ENCODE results near the gene TRIM7.
"Not testable (repeated sequence)": the region's sequence is repeated elsewhere in the genome, so short reads cannot be mapped to it uniquely, and the experiment has no call there.

TRIM7 gene

DNA sequence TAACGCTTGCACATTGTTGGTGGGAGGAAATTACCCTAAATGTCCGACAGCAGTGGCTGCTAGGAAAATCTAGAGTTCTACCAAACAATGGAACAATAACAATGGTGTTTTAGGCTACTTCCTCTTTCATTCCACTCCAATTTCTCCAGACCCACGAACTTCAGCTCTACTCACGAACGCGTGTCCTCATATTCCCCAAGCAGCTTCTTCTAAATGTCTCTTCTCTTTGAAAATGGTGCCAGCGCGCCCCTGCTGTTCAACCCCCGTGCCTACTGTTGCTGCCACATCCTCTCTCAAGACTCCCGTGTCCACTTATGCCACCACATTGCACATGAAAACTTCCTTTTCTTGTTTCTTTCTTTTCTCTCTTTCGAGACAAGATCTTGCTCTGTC lies 32.0 kb downstream of the TRIM7 start:
- no peak for DNase-seq (ENCODE audit: low read depth in 2 of 2)

DNA sequence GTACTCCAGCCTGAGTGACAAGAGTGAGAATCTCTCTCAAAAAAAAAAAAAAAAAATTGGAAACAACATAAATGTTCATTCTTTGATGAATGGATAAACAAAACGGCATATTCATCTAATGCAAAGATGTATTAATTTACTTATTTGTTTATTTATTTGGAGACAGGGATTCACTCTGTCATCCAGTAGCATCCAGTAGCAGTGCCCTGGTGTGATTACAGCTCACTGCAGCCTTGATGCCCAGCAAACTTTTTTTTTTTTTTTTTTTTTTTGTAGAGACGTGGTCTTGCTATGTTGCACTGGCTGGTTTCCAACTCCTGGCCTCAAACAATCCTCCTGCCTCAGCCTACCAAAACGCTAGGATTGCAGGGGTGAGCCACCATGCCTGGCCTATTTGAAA lies 33.2 kb downstream of the TRIM7 start:
- no peak for DNase-seq (ENCODE audit: low read depth in 2 of 2)

DNA sequence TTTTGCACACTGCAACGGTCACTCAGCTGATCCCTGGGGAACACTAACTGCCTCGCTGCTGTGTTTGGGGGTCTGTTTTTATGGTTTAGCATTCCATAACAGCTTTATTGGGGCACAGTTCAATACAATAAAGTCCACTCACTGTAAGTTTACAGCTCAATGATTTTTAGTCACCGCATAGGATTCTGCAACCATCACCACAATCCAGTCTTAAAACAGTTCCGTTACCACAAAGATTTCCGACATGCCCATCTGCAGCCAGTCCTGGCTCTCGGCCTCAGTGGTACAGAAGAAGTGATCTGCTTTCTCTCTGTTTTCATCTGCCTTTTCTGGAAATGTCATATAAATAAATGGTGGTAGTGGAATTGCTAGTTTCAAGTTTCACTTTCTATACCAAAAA lies 34.0 kb downstream of the TRIM7 start:
- no peak for DNase-seq (ENCODE audit: low read depth in 2 of 2)

DNA sequence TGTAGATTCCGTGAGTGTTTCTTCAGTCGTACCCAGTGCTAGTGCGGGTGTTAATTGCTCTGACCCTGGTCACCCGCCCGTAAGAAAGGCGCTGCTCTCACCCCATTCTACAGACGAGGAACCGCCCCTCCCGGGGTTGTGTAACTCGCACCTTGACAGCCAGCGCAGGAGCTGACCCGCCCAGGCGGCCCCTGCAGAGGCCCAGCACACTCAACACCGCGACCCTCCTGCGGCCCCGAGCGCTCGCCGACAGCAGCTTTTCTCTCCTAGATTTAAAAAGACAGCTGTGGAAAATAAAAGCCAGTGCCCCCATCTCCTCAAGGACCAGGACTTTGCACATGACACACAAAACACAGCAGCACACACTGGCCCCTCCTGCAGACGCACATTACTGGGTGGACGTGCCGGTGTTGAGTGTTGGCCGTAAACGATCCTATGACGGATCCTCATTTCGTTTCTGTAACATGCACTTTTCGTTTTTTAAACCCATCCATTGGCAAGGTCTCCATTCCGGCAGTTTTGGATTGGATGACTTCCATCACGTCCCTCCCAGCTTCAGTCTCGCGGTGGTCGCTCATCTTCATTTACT lies 34.7 kb downstream of the TRIM7 start:
- DNase-seq (ENCODE audit: low read depth in 2 of 2), result no peak

DNA sequence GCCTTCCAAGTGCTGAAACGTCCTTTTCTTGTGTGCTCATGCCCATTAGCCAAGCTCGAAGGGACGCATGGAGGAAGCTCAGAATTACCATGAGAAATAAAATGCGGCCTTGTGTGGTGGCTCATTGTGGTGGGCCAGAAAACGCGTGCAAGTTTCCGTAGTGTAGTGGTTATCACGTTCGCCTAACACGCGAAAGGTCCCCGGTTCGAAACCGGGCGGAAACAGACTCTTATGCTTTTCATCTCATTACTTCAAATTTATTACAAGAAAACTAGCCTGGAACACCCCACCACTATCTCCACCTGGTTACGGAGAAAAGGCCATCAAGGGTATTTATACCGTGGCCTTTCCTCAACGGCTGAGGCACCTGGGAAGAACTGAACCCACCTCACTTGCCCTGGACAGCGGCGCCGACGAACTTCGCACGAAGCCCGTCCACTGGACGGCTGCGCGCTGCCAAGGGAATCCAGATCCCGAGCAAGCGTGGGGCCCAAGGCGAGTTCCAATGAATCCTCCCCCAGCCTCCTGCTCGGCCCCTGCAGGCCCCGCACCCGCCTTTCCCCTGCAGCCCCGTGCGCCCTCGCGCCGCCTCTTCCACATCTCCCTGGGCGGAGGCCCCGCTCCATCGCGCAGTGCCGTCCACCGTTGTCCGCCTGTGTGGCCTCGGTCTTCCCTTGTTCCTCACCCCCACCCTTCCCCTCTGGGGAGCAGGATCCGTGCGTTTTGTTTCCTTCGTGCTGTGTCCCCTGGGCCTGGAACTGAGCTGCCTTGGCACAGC lies 35.3 kb downstream of the TRIM7 start:
- peak in 1 of 2 donors; percentile 55 for DNase-seq (ENCODE audit: low read depth in 2 of 2)

DNA sequence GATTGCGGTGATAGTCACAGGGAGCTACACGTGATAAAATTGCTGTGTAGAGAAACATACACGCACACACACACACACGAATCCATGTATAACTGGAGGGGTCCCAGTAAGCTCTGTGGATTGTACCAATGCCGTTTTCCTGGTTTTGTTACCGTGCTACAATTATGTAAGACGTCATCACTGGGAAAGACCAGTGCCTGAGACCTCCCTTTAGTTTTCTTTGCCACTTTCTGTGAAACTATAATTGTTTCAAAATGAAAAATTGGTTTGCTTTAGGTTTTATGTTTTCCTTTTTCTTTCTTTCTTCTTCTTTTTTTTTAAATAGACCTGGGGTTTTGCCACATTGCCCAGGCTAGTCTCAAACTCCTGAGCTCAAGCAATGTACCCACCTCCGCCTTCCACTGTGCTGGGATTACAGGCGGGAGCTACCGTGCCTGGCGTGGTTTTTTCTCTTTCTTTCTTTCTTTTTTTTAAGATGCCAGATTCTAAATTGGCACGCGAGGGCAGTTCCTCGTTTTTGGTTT lies 36.3 kb downstream of the TRIM7 start:
- DNase-seq (ENCODE audit: low read depth in 2 of 2), result no peak

DNA sequence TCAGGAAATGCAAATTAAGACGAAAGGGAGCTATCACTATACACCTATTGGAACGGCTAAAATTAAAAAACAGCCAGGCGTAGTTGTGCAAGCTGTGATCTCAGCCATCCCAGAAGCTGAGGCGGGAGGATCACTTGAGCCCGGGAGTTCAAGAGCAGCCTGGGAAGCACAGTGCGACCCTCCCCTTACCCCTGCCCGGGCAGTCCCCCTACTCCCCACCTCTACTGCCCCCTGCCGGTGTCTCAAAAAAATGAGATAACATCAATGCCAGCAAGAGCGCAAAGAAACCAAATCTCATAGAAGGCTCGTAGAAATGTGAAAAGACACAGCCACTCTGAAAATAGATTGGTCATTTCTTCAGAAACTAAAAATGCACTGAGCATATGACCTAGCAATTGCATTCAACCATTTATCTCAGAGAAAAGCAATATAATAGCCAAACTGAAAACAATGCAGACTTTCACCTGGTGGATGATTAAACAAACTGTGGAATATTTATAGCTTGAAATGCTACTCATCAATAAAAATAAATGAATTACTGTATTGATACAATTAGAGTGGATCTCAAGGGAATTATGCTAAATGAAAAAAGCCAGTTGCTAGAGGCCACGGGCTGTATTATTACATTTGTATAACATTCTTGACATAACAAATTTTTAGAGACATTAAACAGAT lies 37.0 kb downstream of the TRIM7 start:
- DNase-seq (ENCODE audit: low read depth in 2 of 2), result no peak

DNA sequence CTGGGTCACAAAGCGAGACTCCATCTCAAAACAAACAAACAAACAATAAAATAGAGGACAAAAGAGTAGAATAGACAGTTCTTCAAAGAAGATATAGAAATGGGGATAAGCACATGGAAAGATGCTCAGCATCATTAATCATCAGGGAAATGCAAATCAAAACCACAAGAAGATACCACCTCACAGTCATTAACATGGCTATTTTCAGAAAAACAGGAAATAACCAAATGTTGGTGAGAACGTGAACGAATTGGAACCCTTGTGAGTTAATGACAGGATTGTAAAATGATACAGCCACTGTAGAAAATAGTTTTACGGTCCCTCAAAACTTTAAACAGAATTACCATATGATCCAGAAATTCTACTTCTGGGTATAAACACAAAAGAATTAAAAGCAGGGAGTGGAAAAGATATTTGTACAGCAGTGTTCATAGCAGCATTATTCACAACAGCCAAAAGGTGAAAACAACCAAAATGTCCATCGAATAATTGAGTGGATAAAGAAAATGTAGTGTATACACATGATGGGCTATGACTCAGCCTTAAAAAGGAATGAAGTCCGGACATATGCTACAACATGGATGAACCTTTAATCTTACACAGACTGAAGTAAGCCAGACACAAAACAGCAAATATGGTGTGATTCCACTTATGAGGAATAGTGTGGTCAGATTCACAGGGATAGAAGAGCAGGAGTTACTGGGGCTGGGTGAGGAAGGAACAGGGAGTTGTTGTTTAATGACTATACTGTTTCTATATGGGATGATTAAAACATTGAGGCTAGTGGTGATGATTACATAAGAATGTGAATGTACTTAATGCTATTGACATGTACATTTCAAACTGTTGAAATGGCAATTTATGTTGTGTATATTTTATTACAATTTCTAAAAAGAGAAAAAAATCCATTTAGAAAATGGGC lies 37.9 kb downstream of the TRIM7 start:
- no peak for DNase-seq (ENCODE audit: low read depth in 2 of 2)

DNA sequence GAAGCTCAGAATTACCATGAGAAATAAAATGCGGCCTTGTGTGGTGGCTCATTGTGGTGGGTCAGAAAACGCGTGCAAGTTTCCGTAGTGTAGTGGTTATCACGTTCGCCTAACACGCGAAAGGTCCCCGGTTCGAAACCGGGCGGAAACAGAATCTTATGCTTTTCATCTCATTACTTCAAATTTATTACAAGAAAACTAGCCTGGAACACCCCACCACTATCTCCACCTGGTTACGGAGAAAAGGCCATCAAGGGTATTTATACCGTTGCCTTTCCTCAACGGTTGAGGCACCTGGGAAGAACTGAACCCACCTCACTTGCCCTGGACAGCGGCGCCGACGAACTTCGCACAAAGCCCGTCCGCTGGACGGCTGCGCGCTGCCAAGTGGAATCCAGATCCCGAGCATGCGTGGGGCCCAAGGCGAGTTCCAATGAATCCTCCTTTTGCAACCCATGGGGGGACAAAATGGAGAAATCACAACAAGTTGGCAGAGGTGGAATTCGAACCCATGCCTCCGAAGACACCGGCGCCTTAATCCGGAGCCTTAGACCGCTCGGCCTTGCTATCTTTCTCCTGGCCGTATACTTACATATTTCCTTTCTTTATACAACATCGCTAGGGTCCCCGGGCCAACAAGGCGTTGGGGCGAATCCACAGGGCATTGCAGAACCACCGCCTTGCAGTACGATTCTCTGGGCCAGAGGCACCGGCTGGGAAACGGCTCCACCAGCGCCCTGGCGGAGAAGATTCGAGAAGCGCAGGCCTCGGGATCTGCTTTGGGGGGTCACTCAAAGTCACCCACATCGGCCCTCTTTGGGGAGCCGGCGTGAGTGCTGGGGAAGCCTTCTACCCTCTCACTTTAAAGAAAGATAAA lies 40.7 kb downstream of the TRIM7 start:
- no peak for DNase-seq (ENCODE audit: low read depth in 2 of 2)

DNA sequence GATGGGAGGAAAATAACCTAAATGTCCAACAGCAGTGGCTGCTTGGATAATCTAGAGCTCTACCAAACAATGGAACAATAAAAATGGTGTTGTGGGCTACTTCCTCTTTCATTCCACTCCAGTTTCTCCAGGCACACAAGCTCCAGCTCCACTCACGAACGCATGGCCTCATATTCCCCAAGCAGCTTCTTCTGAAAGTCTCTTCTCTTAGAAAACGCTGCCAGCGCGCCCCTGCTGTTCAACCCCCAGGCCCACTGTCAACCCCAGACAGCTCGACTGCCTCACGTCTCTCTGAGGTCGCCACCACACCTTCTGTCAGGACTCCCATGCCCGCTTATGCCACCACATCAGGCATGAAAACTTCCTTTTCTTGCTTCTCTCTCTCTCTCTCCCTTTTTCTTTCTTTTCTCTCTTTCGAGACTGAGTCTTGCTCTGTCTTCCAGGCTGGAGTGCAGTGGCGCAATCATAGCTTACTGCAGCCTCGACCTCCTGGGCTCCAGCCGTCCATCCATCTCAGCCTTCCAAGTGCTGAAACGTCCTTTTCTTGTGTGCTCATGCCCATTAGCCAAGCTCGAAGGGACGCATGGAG lies 41.4 kb downstream of the TRIM7 start:
- DNase-seq (ENCODE audit: low read depth in 2 of 2), result no peak

DNA sequence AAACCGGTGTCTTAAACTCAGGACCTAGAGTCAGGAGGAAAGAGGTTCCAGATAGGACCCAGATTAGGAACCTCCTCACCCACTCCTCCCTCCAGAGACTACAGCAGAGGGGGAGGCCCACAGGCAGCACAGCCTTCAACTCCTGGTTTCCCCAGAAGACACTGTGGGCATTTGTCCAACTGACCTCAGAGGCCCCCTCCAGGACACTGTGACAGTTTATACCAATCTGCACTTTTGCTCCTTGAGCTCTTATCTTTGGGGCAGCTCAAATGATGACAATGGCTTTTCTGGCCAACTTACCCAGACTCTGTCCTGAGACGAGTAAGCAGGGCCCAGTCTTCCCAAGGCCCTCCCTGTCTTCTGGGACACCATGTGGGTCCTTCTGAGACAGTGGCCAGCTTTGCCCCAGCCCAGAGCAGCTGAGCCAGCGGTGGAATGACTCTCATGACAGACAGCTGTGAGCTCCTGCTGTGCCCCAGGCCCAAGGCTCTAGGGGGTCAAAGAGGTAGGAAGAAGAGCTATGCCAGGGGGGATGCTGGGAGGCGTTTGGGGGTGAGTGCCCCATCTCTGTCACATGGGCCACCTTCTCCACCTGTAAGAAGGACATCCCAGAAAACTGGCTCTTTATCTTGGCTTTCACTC lies 43.3 kb downstream of the TRIM7 start:
- no peak for DNase-seq (ENCODE audit: low read depth in 2 of 2)

DNA sequence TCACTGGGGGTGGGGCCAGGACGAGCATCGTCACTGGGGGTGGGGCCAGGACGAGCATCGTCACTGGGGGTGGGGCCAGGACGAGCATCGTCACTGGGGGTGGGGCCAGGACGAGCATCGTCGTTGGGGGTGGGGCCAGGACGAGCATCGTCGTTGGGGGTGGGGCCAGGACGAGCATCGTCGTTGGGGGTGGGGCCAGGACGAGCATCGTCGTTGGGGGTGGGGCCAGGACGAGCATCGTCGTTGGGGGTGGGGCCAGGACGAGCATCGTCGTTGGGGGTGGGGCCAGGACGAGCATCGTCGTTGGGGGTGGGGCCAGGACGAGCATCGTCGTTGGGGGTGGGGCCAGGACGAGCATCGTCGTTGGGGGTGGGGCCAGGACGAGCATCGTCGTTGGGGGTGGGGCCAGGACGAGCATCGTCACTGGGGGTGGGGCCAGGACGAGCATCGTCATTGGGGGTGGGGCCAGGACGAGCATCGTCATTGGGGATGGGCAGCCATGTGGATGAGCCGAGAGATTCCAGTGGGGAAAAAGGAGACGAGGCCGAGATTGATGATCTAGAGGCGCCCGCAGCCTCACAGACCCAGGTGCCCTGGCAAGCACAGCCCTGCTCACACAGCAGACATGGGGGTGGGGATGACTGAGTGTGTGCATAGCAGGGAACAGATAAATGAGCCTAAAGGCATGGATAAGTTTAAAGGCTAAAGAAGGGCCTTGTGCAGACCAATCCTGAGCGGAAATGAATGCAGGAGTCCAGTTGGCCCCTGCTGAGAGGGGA lies 44.1 kb downstream of the TRIM7 start:
- DNase-seq (ENCODE audit: low read depth in 2 of 2), result not testable (repeated sequence)

DNA sequence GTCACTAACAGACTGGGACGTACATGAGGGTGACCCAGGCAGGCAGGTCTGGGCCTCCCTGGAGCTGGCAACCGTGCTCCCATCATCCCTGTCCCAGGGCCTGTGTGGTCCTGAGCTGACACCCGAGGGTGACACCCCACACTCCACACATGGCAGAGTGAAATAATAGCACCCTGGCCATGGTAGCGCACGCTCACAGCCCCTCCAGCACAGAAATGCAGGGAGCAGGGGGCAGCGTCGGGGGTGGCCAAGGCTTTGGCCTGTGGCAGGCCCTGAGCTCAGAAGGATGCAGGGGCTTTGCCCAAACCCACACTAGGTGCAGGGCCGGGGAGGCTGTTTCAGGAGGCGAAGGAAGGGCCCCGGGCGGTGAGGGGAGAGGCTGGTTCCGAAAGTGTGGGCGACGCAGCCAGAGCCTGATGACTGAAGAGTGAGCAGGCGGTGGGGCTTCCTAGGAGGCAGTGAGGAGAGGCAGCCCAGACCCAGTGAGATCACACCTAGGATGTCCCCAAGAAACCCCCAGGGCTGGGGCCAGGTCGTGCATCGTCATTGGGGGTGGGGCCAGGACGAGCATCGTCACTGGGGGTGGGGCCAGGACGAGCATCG lies 44.7 kb downstream of the TRIM7 start:
- peak; percentile 54 to 78 for DNase-seq (ENCODE audit: low read depth in 2 of 2)

DNA sequence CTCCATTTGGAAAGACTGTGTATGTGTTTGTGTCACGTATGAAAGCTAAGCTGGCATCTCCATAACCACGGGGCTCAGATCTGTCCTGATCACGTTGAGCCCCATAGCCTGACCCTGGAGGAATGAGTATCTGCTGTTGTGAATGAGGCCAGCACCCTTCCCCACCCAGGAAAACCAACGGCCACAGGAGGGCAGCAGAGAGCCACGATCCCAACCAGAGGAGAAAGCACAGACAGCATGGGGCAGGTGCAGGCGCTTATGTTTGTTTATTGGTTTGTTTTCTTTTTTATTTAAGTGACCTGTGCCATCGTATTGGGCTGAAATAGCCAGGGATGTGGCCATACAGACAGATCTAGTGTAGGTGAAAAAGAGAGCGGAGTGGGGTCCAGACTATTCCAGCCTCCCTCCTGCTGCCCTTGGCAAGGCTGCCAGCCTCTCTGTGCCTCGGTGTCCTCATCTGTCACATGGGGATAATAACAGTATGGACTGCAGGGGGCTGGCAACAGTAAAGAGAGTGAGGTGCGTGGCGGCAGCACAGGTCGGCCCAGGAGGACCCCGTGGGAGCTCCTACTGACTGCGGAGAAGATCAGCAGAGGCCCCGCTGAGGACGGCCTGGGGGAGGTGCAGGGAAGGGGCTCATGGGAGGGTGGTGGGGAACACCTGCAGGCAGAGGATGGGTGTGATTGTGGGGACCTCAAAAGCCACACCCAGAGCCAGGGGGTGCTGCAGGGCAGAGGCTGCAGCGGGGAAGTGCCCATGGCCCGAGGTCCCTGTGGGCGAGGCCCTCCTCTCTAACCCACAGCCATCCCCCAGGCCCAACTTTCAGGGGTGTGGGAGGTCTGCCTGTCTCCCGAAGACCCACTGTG lies 45.5 kb downstream of the TRIM7 start:
- peak; percentile 69 to 83 for DNase-seq (ENCODE audit: low read depth in 2 of 2)

DNA sequence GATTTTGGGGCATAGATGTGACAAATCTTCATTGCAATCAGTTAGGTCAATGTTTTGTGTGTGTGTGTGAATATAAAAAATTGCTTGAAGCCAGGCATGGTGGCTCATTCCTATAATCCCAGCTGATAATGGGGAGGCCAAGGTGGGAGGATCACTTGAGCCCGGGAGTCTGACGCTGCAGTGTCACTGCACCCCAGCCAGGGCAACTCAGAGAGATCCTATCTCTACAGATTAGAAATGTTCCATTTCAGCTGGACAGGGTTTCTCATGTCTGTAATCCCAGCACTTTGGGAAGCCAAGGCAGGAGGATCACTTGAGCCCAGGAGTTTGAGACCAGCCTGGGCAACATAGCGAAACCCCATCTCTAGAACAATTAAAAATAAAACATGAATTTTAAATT lies 46.1 kb downstream of the TRIM7 start:
- no peak for DNase-seq (ENCODE audit: low read depth in 2 of 2)

DNA sequence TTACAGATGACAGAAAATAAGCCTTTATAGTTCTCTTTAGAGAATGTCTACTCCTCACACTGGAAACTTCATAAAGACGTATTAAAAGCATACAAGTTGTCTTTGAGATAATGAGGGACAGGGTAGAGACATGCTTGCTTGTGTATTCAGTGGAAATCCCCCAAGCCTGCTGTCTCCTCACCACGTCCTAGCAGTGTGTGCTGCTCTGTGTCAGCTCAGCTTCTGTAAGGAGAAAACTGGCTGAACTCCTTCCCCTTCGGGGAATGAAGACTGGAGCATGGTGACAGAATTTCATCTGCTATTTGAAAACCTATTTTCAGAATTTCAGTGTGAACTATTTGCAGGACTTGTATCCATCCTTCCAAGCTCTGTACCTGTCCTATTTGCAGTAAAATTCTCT lies 48.2 kb downstream of the TRIM7 start:
- no peak for DNase-seq (ENCODE audit: low read depth in 2 of 2)

DNA sequence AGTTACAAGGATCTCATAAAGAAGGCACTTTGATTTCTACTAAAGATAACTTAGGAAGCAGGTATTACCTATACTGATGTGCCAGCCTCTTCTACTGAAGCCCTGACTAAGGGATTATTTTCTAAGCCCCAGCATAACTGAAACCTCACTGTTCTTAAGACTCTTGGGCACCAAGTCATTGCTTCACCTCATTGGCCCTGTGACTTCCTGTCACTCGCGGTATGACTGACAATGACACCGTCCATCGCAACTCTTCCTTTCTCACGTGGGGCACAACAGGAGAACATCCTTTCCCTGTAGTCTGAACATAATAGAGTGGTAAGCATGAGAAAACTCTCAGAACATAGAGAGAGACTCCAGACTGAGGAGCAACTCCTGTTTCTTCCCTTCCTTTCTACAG lies 51.2 kb downstream of the TRIM7 start:
- DNase-seq (ENCODE audit: low read depth in 2 of 2), result no peak

DNA sequence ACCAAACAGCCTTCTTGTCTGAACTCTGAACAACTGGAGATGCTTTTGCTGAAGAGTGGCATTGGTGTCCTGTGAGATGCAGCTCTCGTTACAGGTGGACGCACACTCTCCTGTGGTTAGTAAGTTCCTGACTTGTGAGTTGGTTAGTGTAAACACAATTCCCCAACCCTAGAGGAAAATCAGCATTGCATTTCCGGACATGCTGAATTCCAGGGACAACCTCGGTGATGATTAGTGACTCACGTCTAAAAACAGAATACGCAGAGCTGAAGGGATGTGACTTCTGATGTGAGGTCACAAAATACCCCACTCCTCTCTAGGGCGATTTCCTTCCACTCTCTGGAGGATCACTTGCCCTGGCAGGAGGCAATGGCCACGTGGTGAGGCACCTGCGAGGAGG lies 52.6 kb downstream of the TRIM7 start:
- no peak for DNase-seq (ENCODE audit: low read depth in 2 of 2)

All from stimulated activated CD8-positive, alpha-beta memory T cell treated with anti-CD3 and anti-CD28 coated beads, Interleukin-15, amount 100 ng/mL, for 4 hours (primary cell).